Type B pancreatic cell (in vitro differentiated cells): ENCODE measurements around the gene NOP14. TPM values are rescaled to one million over a fixed set of nuclear protein-coding genes. Genes with fewer than 3 reads are reported as not detected.

Source experiments
- DNase-seq: peaks from one replicate; pipeline ENCODE4 v3.0.0; 2021; ENCODE audit warnings: mixed read lengths; ENCODE audit not compliant: unreplicated experiment; ENCODE audit errors: extremely low spot score
- H3K27ac Mint-ChIP-seq: 2 replicates; pipeline ENCODE4 v1.8.0; 2021; ENCODE audit warnings: mild to moderate bottlenecking, mixed read lengths
- H3K27me3 Mint-ChIP-seq: 2 replicates; pipeline ENCODE4 v1.8.0; 2021; ENCODE audit warnings: mixed read lengths
- H3K36me3 Mint-ChIP-seq: 2 replicates; pipeline ENCODE4 v1.8.0; 2021; ENCODE audit warnings: mixed read lengths
- H3K4me1 Mint-ChIP-seq: one replicate; pipeline ENCODE4 v1.8.0; 2021; ENCODE audit warnings: mixed read lengths; ENCODE audit not compliant: unreplicated experiment
- H3K4me3 Mint-ChIP-seq: 2 replicates; pipeline ENCODE4 v1.8.0; 2021; ENCODE audit warnings: mild to moderate bottlenecking, mixed read lengths
- H3K9me3 Mint-ChIP-seq: 2 replicates; pipeline ENCODE4 v1.8.0; 2021; ENCODE audit warnings: mixed read lengths
- CTCF ChIP-seq: fragments of 200-600 bp; sonication (generic); conservative IDR thresholded peaks from 2 replicates; pipeline ENCODE4 v1.5.0; 2021; ENCODE audit warnings: antibody characterized with exemption, mild to moderate bottlenecking
- long read RNA-seq: library from polyadenylated mRNA; unstranded; transcript quantifications from one replicate; pipeline ENCODE4 v2.0.0, GENCODE V29; 2020
- total RNA-seq: library from RNA; stranded (reverse); gene quantifications from 2 replicates; pipeline ENCODE4 v1.2.1, GENCODE V29; 2021; ENCODE audit warnings: low replicate concordance

NOP14 gene
- total RNA-seq: 32.4 and 33.8 TPM in 2 replicates
- long read RNA-seq, partial matches to known transcripts: 1 of 4 reads
- long read RNA-seq, other reads (novel, unspliced or antisense): 2 of 4 reads

GRCh38 chr4:2963175-2963965 is at the start of gene NOP14, which contains the start of gene GRK4:
Gene NOP14 (minus strand): TSS chr4:2963406. CDS start chr4:2963319, 87 bp downstream.
Gene GRK4 (plus strand): TSS chr4:2963571. CDS start chr4:2964071, 500 bp downstream.
- peaks cover 23% of the 10 kb centered on the region for H3K4me1 Mint-ChIP-seq
- peaks cover 7% of the 10 kb centered on the region for H3K36me3 Mint-ChIP-seq
- no peaks in the 10 kb centered on the region for H3K9me3 Mint-ChIP-seq
- H3K27me3 Mint-ChIP-seq: no peaks in the 10 kb centered on the region
- H3K27ac Mint-ChIP-seq: peak within 1 kb of the TSS; percentile 95
- H3K4me3 Mint-ChIP-seq: peak within 1 kb of the TSS; percentile 91
- DNase-seq: peak; percentile 97
- peak; percentile 63 for TF ChIP-seq CTCF

- H3K4me3 Mint-ChIP-seq: no peak overlapping the region
- no peaks in the 10 kb centered on the region for H3K27me3 Mint-ChIP-seq
- no peak overlapping the region for H3K27ac Mint-ChIP-seq
- no peaks in the 10 kb centered on the region for H3K4me1 Mint-ChIP-seq
- H3K36me3 Mint-ChIP-seq: no peaks in the 10 kb centered on the region
- DNase-seq: no peak
- no peak for TF ChIP-seq CTCF
- H3K9me3 Mint-ChIP-seq: no peaks in the 10 kb centered on the region
These were observed 48.4 kb upstream of the NOP14 start for GRCh38 chr4:3011456-3012220.

- H3K4me3 Mint-ChIP-seq: no peak overlapping the region
- no peaks in the 10 kb centered on the region for H3K9me3 Mint-ChIP-seq
- no peak overlapping the region for H3K27ac Mint-ChIP-seq
- H3K36me3 Mint-ChIP-seq: no peaks in the 10 kb centered on the region
- H3K27me3 Mint-ChIP-seq: no peaks in the 10 kb centered on the region
- no peaks in the 10 kb centered on the region for H3K4me1 Mint-ChIP-seq
- TF ChIP-seq CTCF: no peak
- no peak for DNase-seq
These were observed 47.8 kb upstream of the NOP14 start for GRCh38 chr4:3010998-3011397.

DNA sequence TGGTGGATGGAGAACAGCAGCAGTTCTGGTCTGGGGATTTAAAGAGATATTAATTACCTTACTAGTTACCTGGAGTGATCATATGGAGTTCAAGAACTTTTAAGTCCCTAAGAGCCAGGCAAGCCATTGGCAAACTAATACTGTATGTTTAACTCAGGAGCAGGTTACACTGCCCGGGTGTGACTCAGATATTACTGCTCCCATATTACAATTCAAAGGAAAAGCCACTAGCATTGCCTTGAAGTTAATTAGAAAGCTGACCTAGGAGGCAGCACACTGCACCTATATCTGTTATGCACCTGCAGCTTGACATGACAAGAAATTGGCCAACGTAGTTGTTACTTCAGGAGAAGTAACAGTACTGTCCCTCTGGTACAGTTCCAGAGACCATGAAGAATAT is 47.4 kb upstream of the NOP14 start:
- Mint-ChIP-seq H3K9me3 (no peaks in the 10 kb centered on the region), H3K27me3 (no peaks in the 10 kb centered on the region), H3K27ac (no peak overlapping the region), H3K4me1 (no peaks in the 10 kb centered on the region), H3K36me3 (no peaks in the 10 kb centered on the region), H3K4me3 (no peak overlapping the region)
- no peak for TF ChIP-seq CTCF
- no peak for DNase-seq

DNA sequence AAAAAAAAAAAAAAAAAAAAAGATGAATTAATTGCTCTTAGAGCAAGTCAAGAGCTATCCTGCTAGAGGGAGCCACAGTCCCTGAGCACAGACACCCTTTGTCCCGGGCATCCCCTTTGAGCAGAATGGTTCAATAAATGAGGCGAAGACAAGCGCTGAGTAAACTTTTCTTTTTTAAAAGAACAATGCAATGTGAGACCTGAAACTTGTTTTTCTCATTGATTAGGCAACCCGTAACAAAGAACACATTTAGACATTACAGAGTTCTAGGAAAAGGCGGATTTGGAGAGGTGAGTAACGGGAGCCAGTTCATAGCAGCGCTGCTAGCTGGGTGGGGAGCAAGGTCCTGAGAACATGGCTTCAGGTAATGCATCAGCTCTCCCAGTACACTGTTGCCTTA is 46.2 kb upstream of the NOP14 start:
- Mint-ChIP-seq H3K4me3 (no peak overlapping the region), H3K27ac (no peak overlapping the region), H3K4me1 (no peaks in the 10 kb centered on the region), H3K27me3 (no peaks in the 10 kb centered on the region), H3K9me3 (no peaks in the 10 kb centered on the region), H3K36me3 (no peaks in the 10 kb centered on the region)
- DNase-seq: no peak
- peak; percentile 48 for TF ChIP-seq CTCF
